ENCODE measurements around the gene HIP1.
"Not testable (repeated sequence)": the region's sequence is repeated elsewhere in the genome, so short reads cannot be mapped to it uniquely, and the experiment has no call there.

Gene HIP1

GRCh38 chr7:75637854-75638593 is 100.7 kb downstream of the HIP1 start:
- DNase-seq (ENCODE audit: low read depth): no peak
- TF ChIP-seq, protein P1, sequence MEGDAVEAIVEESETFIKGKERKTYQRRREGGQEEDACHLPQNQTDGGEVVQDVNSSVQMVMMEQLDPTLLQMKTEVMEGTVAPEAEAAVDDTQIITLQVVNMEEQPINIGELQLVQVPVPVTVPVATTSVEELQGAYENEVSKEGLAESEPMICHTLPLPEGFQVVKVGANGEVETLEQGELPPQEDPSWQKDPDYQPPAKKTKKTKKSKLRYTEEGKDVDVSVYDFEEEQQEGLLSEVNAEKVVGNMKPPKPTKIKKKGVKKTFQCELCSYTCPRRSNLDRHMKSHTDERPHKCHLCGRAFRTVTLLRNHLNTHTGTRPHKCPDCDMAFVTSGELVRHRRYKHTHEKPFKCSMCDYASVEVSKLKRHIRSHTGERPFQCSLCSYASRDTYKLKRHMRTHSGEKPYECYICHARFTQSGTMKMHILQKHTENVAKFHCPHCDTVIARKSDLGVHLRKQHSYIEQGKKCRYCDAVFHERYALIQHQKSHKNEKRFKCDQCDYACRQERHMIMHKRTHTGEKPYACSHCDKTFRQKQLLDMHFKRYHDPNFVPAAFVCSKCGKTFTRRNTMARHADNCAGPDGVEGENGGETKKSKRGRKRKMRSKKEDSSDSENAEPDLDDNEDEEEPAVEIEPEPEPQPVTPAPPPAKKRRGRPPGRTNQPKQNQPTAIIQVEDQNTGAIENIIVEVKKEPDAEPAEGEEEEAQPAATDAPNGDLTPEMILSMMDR (IDR thresholded peaks at IDR 0.05; ENCODE audit: low read depth, low read length, missing control alignments): no peak
- H3K4me3 ChIP-seq (ENCODE audit: low read depth, low read length): peak overlapping the region; percentile 58

DNA sequence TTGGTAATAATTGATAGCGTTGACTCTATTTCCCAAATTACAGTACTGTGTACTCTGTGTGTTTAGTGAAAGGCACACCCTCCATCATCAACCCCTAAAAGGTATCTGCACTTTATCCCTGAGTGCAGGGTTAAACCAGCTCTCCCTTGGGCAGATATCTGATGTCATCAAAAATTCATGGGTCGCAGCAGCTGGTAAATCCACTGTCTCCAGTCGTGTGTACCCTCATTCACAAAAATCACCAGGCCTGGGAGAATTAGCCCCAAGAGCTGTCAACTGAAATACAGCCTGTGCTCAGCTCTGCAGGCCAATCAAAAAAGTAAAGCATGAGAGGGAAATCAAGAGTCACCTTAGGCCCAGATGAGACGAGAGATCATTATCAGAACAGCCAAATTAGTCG is 103.7 kb downstream of the HIP1 start:
- TF ChIP-seq, protein P1 (IDR thresholded peaks at IDR 0.05; ENCODE audit: low read depth, low read length, missing control alignments): no peak
- DNase-seq (ENCODE audit: low read depth): no peak
- H3K4me3 ChIP-seq (ENCODE audit: low read depth, low read length): no peak overlapping the region

GRCh38 chr7:75632587-75632986 is 106.2 kb downstream of the HIP1 start:
- H3K4me3 ChIP-seq (ENCODE audit: low read depth, low read length); DNase-seq (ENCODE audit: low read depth): not testable (repeated sequence)

DNA sequence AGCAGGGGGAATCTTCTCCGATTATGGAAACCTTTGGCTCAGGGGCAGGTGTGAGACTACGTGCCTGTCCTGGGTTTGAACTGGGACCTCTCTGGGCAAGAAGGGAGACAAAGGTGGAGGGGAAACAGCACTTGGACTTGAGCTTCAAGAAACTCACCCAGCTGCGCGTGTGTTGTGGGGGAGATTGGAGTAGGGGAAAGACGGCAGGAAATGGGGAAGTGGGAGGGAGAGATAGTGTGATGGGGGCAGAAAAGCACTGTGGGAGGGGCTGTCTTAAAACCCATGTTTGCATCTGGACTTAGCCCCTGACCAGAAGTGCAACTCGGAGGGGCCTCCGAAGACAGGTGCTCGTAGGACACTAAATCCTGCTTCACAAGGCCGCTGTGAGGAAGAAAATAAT is 107.0 kb downstream of the HIP1 start:
- TF ChIP-seq, protein P1 (IDR thresholded peaks at IDR 0.05; ENCODE audit: low read depth, low read length, missing control alignments): no peak

DNA sequence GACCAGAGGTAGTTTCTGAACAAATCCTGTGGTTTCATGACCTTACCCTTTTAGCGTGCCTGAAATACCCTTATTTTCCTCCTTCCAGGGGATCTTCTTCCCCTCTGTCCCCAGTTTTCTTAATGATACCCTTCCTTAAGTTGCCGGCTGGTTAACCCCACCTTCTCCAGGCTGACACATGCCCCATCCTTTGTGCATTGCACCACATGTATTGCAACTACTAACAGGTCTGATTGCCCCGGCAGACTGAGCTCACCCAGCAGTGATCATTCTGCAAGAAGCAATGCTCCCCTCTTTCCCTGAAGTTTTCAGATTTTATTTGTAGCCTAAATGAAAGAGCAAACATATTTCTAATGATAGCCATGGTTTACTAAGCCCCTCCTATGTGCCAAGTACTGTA is 108.2 kb downstream of the HIP1 start:
- DNase-seq (ENCODE audit: low read depth): no peak
- TF ChIP-seq, protein P1 (IDR thresholded peaks at IDR 0.05; ENCODE audit: low read depth, low read length, missing control alignments): no peak

More for the DNA sequence above, 107.0 kb downstream of the HIP1 start:
- no peak for DNase-seq (ENCODE audit: low read depth)
- H3K4me3 ChIP-seq (ENCODE audit: low read depth, low read length): no peak overlapping the region

DNA sequence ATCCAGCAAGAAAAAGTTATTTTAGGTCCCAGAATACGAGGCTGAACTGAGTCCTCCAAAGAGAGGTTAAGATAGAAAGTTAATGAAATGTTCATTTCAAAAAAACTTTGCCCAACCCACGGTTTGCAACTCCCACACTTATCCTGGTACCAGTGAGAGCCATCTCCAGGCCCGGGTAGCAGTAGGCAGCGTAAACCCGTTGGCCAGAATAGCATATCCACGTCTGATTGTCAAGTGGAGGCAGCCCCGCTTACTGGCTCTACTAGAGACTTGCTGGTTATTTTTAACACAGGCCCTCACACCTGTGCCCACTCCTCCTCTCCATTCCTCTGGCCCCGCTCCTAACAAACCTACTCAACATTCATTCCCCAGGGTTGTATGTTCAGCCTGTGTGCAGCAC is 109.7 kb downstream of the HIP1 start:
- DNase-seq (ENCODE audit: low read depth): no peak
- H3K4me3 ChIP-seq (ENCODE audit: low read depth, low read length): no peak overlapping the region
- TF ChIP-seq, protein P1 (IDR thresholded peaks at IDR 0.05; ENCODE audit: low read depth, low read length, missing control alignments): no peak

More for the DNA sequence above, 108.2 kb downstream of the HIP1 start:
- no peak overlapping the region for H3K4me3 ChIP-seq (ENCODE audit: low read depth, low read length)

GRCh38 chr7:75628055-75628454 is 110.7 kb downstream of the HIP1 start:
- TF ChIP-seq, protein P1 (IDR thresholded peaks at IDR 0.05; ENCODE audit: low read depth, low read length, missing control alignments): no peak
- no peak overlapping the region for H3K4me3 ChIP-seq (ENCODE audit: low read depth, low read length)
- no peak for DNase-seq (ENCODE audit: low read depth)

All from GM12864 (cell line).